Progenitor cell of endocrine pancreas (in vitro differentiated cells): ENCODE data around the gene ZBTB16. TPM values are rescaled to one million over a fixed set of nuclear protein-coding genes. Genes with fewer than 3 reads are reported as not detected.

ENCODE experiments used
- DNase-seq: peaks from one replicate; pipeline ENCODE4 v3.0.0; 2021; ENCODE audit warnings: low spot score; ENCODE audit not compliant: unreplicated experiment
- H3K27ac Mint-ChIP-seq: 2 replicates; pipeline ENCODE4 v1.8.0; 2021; ENCODE audit warnings: mild to moderate bottlenecking, moderate library complexity, mixed read lengths
- H3K27me3 Mint-ChIP-seq: 2 replicates; pipeline ENCODE4 v1.8.0; 2021; ENCODE audit warnings: mixed read lengths
- H3K36me3 Mint-ChIP-seq: 2 replicates; pipeline ENCODE4 v1.8.0; 2022; ENCODE audit warnings: mixed read lengths; ENCODE audit not compliant: insufficient read depth
- H3K4me1 Mint-ChIP-seq: 2 replicates; pipeline ENCODE4 v1.8.0; 2021; ENCODE audit warnings: low read depth, mixed read lengths
- H3K4me3 Mint-ChIP-seq: 2 replicates; pipeline ENCODE4 v1.8.0; 2021; ENCODE audit warnings: low read depth, mild to moderate bottlenecking, moderate library complexity, mixed read lengths
- H3K9me3 Mint-ChIP-seq: 2 replicates; pipeline ENCODE4 v1.8.0; 2021; ENCODE audit warnings: low read depth, mixed read lengths
- total RNA-seq: library from RNA; stranded (reverse); gene quantifications from 2 replicates; pipeline ENCODE4 v1.2.1, GENCODE V29; 2021
- TF ChIP-seq, protein P1 (sequence below): fragments of 200-600 bp; sonication (generic); IDR thresholded peaks from one replicate; pipeline ENCODE4 v1.5.0; 2021; ENCODE audit warnings: antibody characterized with exemption, mild to moderate bottlenecking; ENCODE audit not compliant: unreplicated experiment

Gene ZBTB16
- total RNA-seq, 1 donor from 2014 or later = 29.6 TPM

GRCh38 chr11:114129699-114130098, 70.2 kb downstream of the ZBTB16 start:
- Mint-ChIP-seq H3K27ac (no peak overlapping the region), H3K4me3 (no peak overlapping the region), H3K4me1 (peaks cover 31% of the 10 kb centered on the region), H3K36me3 (peaks cover 9% of the 10 kb centered on the region), H3K9me3 (no peaks in the 10 kb centered on the region), H3K27me3 (no peaks in the 10 kb centered on the region)
- TF ChIP-seq, protein P1, sequence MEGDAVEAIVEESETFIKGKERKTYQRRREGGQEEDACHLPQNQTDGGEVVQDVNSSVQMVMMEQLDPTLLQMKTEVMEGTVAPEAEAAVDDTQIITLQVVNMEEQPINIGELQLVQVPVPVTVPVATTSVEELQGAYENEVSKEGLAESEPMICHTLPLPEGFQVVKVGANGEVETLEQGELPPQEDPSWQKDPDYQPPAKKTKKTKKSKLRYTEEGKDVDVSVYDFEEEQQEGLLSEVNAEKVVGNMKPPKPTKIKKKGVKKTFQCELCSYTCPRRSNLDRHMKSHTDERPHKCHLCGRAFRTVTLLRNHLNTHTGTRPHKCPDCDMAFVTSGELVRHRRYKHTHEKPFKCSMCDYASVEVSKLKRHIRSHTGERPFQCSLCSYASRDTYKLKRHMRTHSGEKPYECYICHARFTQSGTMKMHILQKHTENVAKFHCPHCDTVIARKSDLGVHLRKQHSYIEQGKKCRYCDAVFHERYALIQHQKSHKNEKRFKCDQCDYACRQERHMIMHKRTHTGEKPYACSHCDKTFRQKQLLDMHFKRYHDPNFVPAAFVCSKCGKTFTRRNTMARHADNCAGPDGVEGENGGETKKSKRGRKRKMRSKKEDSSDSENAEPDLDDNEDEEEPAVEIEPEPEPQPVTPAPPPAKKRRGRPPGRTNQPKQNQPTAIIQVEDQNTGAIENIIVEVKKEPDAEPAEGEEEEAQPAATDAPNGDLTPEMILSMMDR = no peak
- DNase-seq = no peak

DNA sequence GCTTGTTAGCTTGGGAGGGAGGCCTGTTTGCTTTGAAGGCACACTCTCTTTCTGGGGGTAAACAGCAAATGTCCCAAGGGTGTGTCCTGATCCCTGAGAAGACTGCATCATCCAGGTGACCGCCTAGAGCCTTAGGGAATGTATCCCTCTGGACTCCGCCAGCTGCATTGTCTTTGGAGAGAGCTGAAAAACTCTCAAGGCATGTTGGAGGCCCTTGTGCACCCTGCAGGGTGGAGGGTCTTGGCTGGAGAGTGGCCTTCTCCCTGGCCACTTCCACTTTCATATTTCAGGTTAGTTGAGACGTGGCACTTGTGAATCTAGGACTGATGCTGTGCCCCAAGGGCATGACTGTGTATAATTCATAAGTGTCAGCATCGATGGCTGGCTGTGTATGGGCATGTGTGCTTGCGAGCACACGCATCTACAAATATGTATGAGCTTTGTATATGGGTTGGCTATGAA, 70.6 kb downstream of the ZBTB16 start:
- H3K27me3 Mint-ChIP-seq = no peaks in the 10 kb centered on the region
- TF ChIP-seq, protein P1 = no peak
- H3K27ac Mint-ChIP-seq = no peak overlapping the region
- no peak for DNase-seq
- no peaks in the 10 kb centered on the region for H3K9me3 Mint-ChIP-seq
- no peak overlapping the region for H3K4me3 Mint-ChIP-seq
- peaks cover 8% of the 10 kb centered on the region for H3K36me3 Mint-ChIP-seq
- peaks cover 29% of the 10 kb centered on the region for H3K4me1 Mint-ChIP-seq

DNA sequence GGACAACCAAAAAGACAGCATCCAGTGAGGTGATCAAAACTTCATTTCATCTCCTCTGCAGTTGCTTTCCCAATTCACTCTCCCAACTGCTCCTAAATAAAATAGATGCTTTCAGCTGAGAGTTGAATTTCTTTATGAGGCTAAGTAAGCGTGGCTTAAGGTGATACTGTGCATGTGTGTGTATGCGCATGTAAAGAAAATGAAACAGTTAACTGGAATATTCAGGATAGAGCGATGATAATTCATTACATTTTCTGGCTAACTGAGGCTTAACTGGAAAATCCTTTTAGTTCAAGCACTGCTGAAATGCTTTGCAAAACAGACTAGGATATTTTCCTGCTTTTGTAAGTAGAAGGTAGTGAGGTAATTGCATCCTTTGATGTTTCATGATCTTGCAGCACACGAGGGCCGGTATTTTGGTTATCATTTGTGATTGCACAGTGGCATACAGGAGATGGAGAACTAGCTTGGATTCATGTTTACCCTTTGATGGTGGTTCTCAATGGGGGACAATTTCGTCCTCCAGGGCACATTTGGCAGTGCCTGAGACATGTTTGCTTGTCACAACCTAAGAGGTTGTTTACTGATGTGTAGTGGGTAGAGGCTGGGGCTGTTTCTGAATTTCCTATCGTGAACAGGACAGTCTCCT, 71.2 kb downstream of the ZBTB16 start:
- Mint-ChIP-seq H3K27me3 (no peaks in the 10 kb centered on the region), H3K4me3 (no peak overlapping the region), H3K4me1 (peaks cover 29% of the 10 kb centered on the region), H3K36me3 (peaks cover 6% of the 10 kb centered on the region), H3K27ac (no peak overlapping the region), H3K9me3 (no peaks in the 10 kb centered on the region)
- TF ChIP-seq, protein P1 = no peak
- DNase-seq = no peak

DNA sequence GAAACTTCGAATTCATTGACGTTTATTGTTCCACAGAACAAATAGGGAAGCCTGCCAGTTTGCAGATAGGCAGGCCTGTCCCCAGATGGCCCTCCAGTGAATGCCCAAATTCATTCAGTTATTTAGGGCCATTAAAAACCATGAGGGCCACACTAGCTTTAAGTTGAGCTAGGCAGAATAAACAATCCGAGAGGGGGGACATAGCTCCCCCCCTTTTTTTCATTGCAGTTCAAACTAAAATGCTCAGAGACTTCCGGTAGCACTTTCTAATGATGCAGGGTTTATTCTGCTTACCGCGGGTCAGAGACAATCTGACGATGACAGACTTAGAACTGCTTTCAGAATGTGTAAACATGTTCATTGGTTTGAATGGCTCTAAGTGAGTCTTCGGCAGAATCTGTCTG, 72.0 kb downstream of the ZBTB16 start:
- Mint-ChIP-seq H3K27me3 (no peaks in the 10 kb centered on the region), H3K4me1 (peaks cover 29% of the 10 kb centered on the region), H3K9me3 (no peaks in the 10 kb centered on the region), H3K36me3 (peaks cover under 1% of the 10 kb centered on the region), H3K27ac (no peak overlapping the region), H3K4me3 (no peak overlapping the region)
- DNase-seq = no peak
- TF ChIP-seq, protein P1 = no peak

DNA sequence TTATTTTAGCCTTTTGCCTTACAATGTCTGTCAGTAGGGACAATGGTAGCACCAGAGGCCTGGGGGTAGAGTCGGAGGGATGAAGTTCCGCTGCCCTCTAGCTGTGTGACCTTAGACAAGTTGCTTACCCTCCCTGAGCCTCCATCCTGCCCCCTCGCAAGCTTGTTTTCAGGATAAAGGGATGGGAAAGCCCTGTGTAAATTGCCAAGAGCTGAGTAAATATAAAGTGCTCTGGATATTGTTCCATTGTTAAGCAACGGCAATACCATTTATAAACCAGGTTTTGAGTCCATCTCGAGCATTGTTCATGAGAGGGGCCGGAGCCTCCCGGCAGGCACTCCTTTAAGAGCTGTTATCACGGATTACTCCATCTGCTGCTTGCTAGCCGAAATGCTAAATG, 72.9 kb downstream of the ZBTB16 start:
- Mint-ChIP-seq H3K4me3 (no peak overlapping the region), H3K27ac (no peak overlapping the region), H3K9me3 (no peaks in the 10 kb centered on the region), H3K27me3 (no peaks in the 10 kb centered on the region), H3K4me1 (peaks cover 29% of the 10 kb centered on the region), H3K36me3 (no peaks in the 10 kb centered on the region)
- DNase-seq = no peak
- TF ChIP-seq, protein P1 = no peak
